HUES6 (cell line): Measurements from ENCODE around the gene ADARB2.

Experiments used
- H3K27ac ChIP-seq: 2 replicates; pipeline ENCODE4 v1.7.0; 2013; ENCODE audit warnings: low read depth, mild to moderate bottlenecking, low read length, inconsistent platforms
- H3K27me3 ChIP-seq: 2 replicates; pipeline ENCODE4 v1.6.1; 2013; ENCODE audit warnings: low read length; ENCODE audit not compliant: control insufficient read depth, insufficient read depth
- H3K36me3 ChIP-seq: 2 replicates; pipeline ENCODE4 v1.6.1; 2013; ENCODE audit warnings: low read length; ENCODE audit not compliant: control insufficient read depth, insufficient read depth
- H3K4me1 ChIP-seq: 2 replicates; pipeline ENCODE4 v1.6.1; 2013; ENCODE audit warnings: low read length; ENCODE audit not compliant: control insufficient read depth, insufficient read depth
- H3K4me3 ChIP-seq: 2 replicates; pipeline ENCODE4 v1.5.1; 2013; ENCODE audit warnings: low read depth, low read length
- H3K9ac ChIP-seq: one replicate; pipeline ENCODE4 v1.6.1; 2013; ENCODE audit warnings: mild to moderate bottlenecking, low read length
- H3K9me3 ChIP-seq: 2 replicates; pipeline ENCODE4 v1.6.1; 2013; ENCODE audit warnings: low read depth, low read length; ENCODE audit not compliant: control insufficient read depth, insufficient read depth

Gene ADARB2

GRCh38 chr10:1591742-1592141, 145.6 kb downstream of the ADARB2 start:
- Histone ChIP-seq H3K36me3 (no peaks in the 10 kb centered on the region), H3K4me1 (no peaks in the 10 kb centered on the region), H3K27ac (no peak overlapping the region), H3K9ac (no peak overlapping the region), H3K9me3 (peaks cover 9% of the 10 kb centered on the region), H3K27me3 (no peaks in the 10 kb centered on the region), H3K4me3 (no peak overlapping the region)

- H3K9me3 ChIP-seq: peaks cover 9% of the 10 kb centered on the region
- H3K27ac ChIP-seq: no peak overlapping the region
- no peak overlapping the region for H3K4me3 ChIP-seq
- no peaks in the 10 kb centered on the region for H3K27me3 ChIP-seq
- no peaks in the 10 kb centered on the region for H3K4me1 ChIP-seq
- no peaks in the 10 kb centered on the region for H3K36me3 ChIP-seq
- no peak overlapping the region for H3K9ac ChIP-seq
These were observed 146.3 kb downstream of the ADARB2 start for GRCh38 chr10:1591045-1591444.

- H3K9me3 ChIP-seq: peaks cover 9% of the 10 kb centered on the region
- H3K27me3 ChIP-seq: no peaks in the 10 kb centered on the region
- no peak overlapping the region for H3K4me3 ChIP-seq
- no peak overlapping the region for H3K27ac ChIP-seq
- H3K4me1 ChIP-seq: no peaks in the 10 kb centered on the region
- no peak overlapping the region for H3K9ac ChIP-seq
- H3K36me3 ChIP-seq: no peaks in the 10 kb centered on the region
These were observed 148.1 kb downstream of the ADARB2 start for GRCh38 chr10:1589257-1589656.

GRCh38 chr10:1582739-1583138, 154.6 kb downstream of the ADARB2 start:
- H3K4me3 ChIP-seq: no peak overlapping the region
- no peak overlapping the region for H3K27ac ChIP-seq
- no peaks in the 10 kb centered on the region for H3K36me3 ChIP-seq
- no peaks in the 10 kb centered on the region for H3K4me1 ChIP-seq
- 0 out of 2 replicates have a peak, but pooled peaks cover 1% of the 10 kb centered on the region for H3K9me3 ChIP-seq
- H3K9ac ChIP-seq: no peak overlapping the region
- H3K27me3 ChIP-seq: no peaks in the 10 kb centered on the region

GRCh38 chr10:1581189-1581588, 156.1 kb downstream of the ADARB2 start:
- no peaks in the 10 kb centered on the region for H3K36me3 ChIP-seq
- no peaks in the 10 kb centered on the region for H3K27me3 ChIP-seq
- no peaks in the 10 kb centered on the region for H3K4me1 ChIP-seq
- H3K9me3 ChIP-seq: no peaks in the 10 kb centered on the region
- no peak overlapping the region for H3K9ac ChIP-seq
- H3K4me3 ChIP-seq: no peak overlapping the region
- no peak overlapping the region for H3K27ac ChIP-seq

GRCh38 chr10:1579671-1580070, 157.7 kb downstream of the ADARB2 start:
- Histone ChIP-seq H3K9ac (no peak overlapping the region), H3K27ac (no peak overlapping the region), H3K4me3 (no peak overlapping the region), H3K9me3 (no peaks in the 10 kb centered on the region), H3K27me3 (0 out of 2 replicates have a peak, but pooled peaks cover 3% of the 10 kb centered on the region), H3K36me3 (no peaks in the 10 kb centered on the region), H3K4me1 (no peaks in the 10 kb centered on the region)

- Histone ChIP-seq H3K4me1 (no peaks in the 10 kb centered on the region), H3K9me3 (no peaks in the 10 kb centered on the region), H3K4me3 (no peak overlapping the region), H3K36me3 (no peaks in the 10 kb centered on the region), H3K9ac (no peak overlapping the region), H3K27ac (no peak overlapping the region), H3K27me3 (0 out of 2 replicates have a peak, but pooled peaks cover 4% of the 10 kb centered on the region)
These were observed 158.2 kb downstream of the ADARB2 start for GRCh38 chr10:1579141-1579491.

- Histone ChIP-seq H3K9me3 (no peaks in the 10 kb centered on the region), H3K4me3 (no peak overlapping the region), H3K27ac (no peak overlapping the region), H3K9ac (no peak overlapping the region), H3K36me3 (no peaks in the 10 kb centered on the region), H3K4me1 (no peaks in the 10 kb centered on the region), H3K27me3 (0 out of 2 replicates have a peak, but pooled peaks cover 4% of the 10 kb centered on the region)
These were observed 158.8 kb downstream of the ADARB2 start for GRCh38 chr10:1578392-1579140.

GRCh38 chr10:1577945-1578344, 159.4 kb downstream of the ADARB2 start:
- H3K27ac ChIP-seq: no peak overlapping the region

GRCh38 chr10:1577373-1577770, 160.0 kb downstream of the ADARB2 start:
- Histone ChIP-seq H3K4me3 (no peak overlapping the region), H3K9ac (no peak overlapping the region), H3K9me3 (no peaks in the 10 kb centered on the region), H3K36me3 (no peaks in the 10 kb centered on the region), H3K27ac (no peak overlapping the region), H3K4me1 (no peaks in the 10 kb centered on the region), H3K27me3 (0 out of 2 replicates have a peak, but pooled peaks cover 4% of the 10 kb centered on the region)

More at GRCh38 chr10:1577945-1578344, 159.4 kb downstream of the ADARB2 start:
- H3K9ac ChIP-seq: no peak overlapping the region
- no peaks in the 10 kb centered on the region for H3K4me1 ChIP-seq
- no peaks in the 10 kb centered on the region for H3K36me3 ChIP-seq
- H3K27me3 ChIP-seq: 0 out of 2 replicates have a peak, but pooled peaks cover 4% of the 10 kb centered on the region
- no peaks in the 10 kb centered on the region for H3K9me3 ChIP-seq
- H3K4me3 ChIP-seq: no peak overlapping the region

GRCh38 chr10:1576467-1577372, 160.6 kb downstream of the ADARB2 start:
- Histone ChIP-seq H3K27ac (no peak overlapping the region), H3K9me3 (no peaks in the 10 kb centered on the region), H3K27me3 (0 out of 2 replicates have a peak, but pooled peaks cover 4% of the 10 kb centered on the region), H3K4me3 (no peak overlapping the region), H3K36me3 (no peaks in the 10 kb centered on the region), H3K4me1 (no peaks in the 10 kb centered on the region), H3K9ac (no peak overlapping the region)
